Heart left ventricle (tissue), 16 donors: ENCODE measurements around the gene SLC30A9. TPM values are rescaled to one million over a fixed set of nuclear protein-coding genes. Genes with fewer than 3 reads are reported as not detected.

ENCODE experiments used
- ATAC-seq, 4 donors: fragments of 200-7000 bp; cut with Tn5 transposase; one replicate each; pipeline ENCODE4 v1.9.1; 2020 to 2022; ENCODE audit warnings: moderate library complexity in 4 of 4, mild to moderate bottlenecking in 3 of 4, moderate number of reproducible peaks in 1 of 4
- DNase-seq, 5 donors: peaks; one replicate each; pipeline ENCODE4 v3.0.0-alpha.2; 2020
- H3K27ac ChIP-seq, 12 donors: fragments of 200-600 bp; sonication (generic) in 4 of 12; one replicate each; pipeline versions ENCODE4 v1.5.0 to v1.8.0; 2016 to 2022; ENCODE audit warnings: mild to moderate bottlenecking in 2 of 12
- H3K27me3 ChIP-seq, 9 donors: fragments of 200-600 bp; sonication (generic) in 2 of 9; one replicate each; pipeline versions ENCODE4 v1.5.1 to v1.8.0; 2016 to 2022; ENCODE audit warnings: mild to moderate bottlenecking in 3 of 9
- H3K36me3 ChIP-seq, 9 donors: fragments of 200-600 bp; sonication (generic) in 2 of 9; one replicate each; pipeline versions ENCODE4 v1.5.0 to v1.8.0; 2018 to 2022; ENCODE audit warnings: mild to moderate bottlenecking in 2 of 9
- H3K4me1 ChIP-seq, 12 donors: fragments of 200-600 bp; sonication (generic) in 4 of 12; one replicate each; pipeline versions ENCODE4 v1.5.0 to v1.8.0; 2016 to 2022; ENCODE audit warnings: mild to moderate bottlenecking in 3 of 12
- H3K4me3 ChIP-seq, 12 donors: fragments of 200-600 bp; sonication (generic) in 4 of 12; one replicate each; pipeline versions ENCODE4 v1.5.0 to v1.8.0; 2017 to 2022; ENCODE audit warnings: mild to moderate bottlenecking in 9 of 12, moderate library complexity in 4 of 12
- H3K9me3 ChIP-seq, 12 donors: fragments of 200-600 bp; sonication (generic) in 4 of 12; one replicate each; pipeline versions ENCODE4 v1.5.0 to v1.8.0; 2016 to 2022; ENCODE audit warnings: mild to moderate bottlenecking in 1 of 12
- CTCF ChIP-seq, 12 donors: fragments of 200-600 bp; sonication (generic) in 4 of 12; IDR thresholded peaks; one replicate each; pipeline versions ENCODE4 v1.5.0 to v1.8.0; 2018 to 2022; ENCODE audit warnings: antibody characterized with exemption in 12 of 12, mild to moderate bottlenecking in 5 of 12
- POLR2A ChIP-seq, 2 donors: fragments of 450-650 bp; IDR thresholded peaks; one replicate each; pipeline ENCODE4 v1.6.1; 2017; ENCODE audit warnings: antibody characterized with exemption in 2 of 2, mild to moderate bottlenecking in 2 of 2, moderate library complexity in 2 of 2
- WGBS, 4 donors: extraction: QIAGEN DNeasy Blood & Tissue Kit in 2 of 4; methylation state at CpG; one replicate each; pipeline versions ENCODE4 v1.1.5 to v1.1.7; 2013 to 2018; 5-methylcytosine and 5-hydroxymethylcytosine counted together
- intact Hi-C, 10 donors: fragments of 100-400 bp; cut with DNase I; formaldehyde crosslinking; loops; one replicate each; pipeline versions ENCODE4 v1.11.1 to v1.14.2; 2022
- polyA plus RNA-seq, 2 donors: library from polyadenylated mRNA; stranded (reverse); fragments of 200-250 nt; gene quantifications; one replicate each; pipeline ENCODE4 v1.2.3, GENCODE V29; 2013
- total RNA-seq, 9 donors: library from RNA; depleted of rRNA in 2 of 9; stranded (reverse); fragments of >200 nt in 2 of 9; fragmentation: NEBNext Ultra II Directional in 3 of 9; extraction: Animal tissue kit (Norgen Biotek cat#: 25700) in 3 of 9; gene quantifications; one replicate each; pipeline versions ENCODE4 v1.1.0 to v1.2.4, GENCODE V29; 2016 to 2023
- donor health status: ischemic (EF 13 %, LVEDD 7.1; RV severe dilation, severe dysfunction).
- donor health status: healthy with polysubstance abuse.
- donor health status: DM: no; HTN: yes; CAD: no.
- donor health status: DM: no; HTN: no; CAD: no.
- donor health status: ischemic (EF 25% LVEDD 6.9; RV normal size, moderate dysfunction).
- donor health status: ischemic (EF 25% LVEDD 5.7; RV mildly dilated, moderate dysfunction).
- donor health status: healthy.
- donor health status: DM: yes; HTN: yes; CAD: no.
- donor health status: ischemic (EF 35%, LVEDD 5.7; RV mildly dilated, moderate dysfunction).
- donor health status: nonischemic (EF 11% LVEDD 7.7; RV severe dilation, severe dysfunction).
- donor health status: DM: yes; HTN: yes; CAD: no.
- donor health status: PGD.
- donor health status: ischemic (EF 29% LVEDD 5.4; RV normal size, mild dysfunction).
- donor health status: nonischemic (EF 23%, LVEDD 6.1; RV moderate dilation, normal function).

SLC30A9 gene
- total and polyA plus RNA-seq, 11 donors = 10.3 to 99.2 (median 72.5) TPM

GRCh38 chr4:42122237-42122636 is 131.9 kb downstream of the SLC30A9 start:
- 83 to 91% (median 89%) methylated on average over 4 of the region's 4 CpGs for WGBS, 4 donors
- H3K4me3 ChIP-seq = no peak overlapping the region
- TF ChIP-seq POLR2A (IDR thresholded peaks at IDR 0.05) = no peak
- TF ChIP-seq CTCF (IDR thresholded peaks at IDR 0.05) = no peak
- no peaks in the 10 kb centered on the region for H3K36me3 ChIP-seq
- H3K27ac ChIP-seq = no peak overlapping the region
- DNase-seq = no peak
- ATAC-seq = no peak
- H3K27me3 ChIP-seq = peaks cover 0 to 13% (median 0%) of the 10 kb centered on the region in 9 donors
- intact Hi-C loops = no loop called here
- no peaks in the 10 kb centered on the region for H3K4me1 ChIP-seq
- H3K9me3 ChIP-seq = no peaks in the 10 kb centered on the region

DNA sequence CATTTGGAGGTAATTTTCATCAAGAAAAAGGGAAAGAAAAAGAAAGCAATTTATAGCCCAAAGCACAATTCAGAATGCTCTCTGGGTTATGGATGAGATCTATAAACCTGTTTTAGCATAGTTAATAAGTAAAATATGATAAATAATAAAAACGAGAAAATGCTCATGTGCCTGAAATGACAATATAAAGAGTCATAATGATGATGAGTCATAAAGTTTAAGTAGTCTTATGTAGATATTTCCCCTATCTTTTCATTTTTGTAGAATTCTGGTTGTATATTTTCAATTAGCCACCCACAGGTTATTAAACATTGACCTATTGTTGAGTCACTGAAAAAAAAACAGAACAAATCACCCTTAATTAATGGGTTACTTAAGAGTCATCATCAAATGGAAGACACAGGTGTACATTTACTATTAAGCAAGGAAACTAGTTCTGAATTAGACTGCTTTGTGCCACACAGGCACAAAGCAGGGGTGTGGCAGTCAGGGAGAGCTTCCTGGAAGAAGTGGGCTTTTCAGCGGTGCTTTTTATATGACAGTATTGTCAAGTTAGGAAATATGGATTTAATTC is 132.8 kb downstream of the SLC30A9 start:
- no peak for DNase-seq
- Histone ChIP-seq H3K36me3 (no peaks in the 10 kb centered on the region), H3K4me1 (no peaks in the 10 kb centered on the region), H3K27ac (no peak overlapping the region), H3K27me3 (peaks cover 0 to 13% (median 0%) of the 10 kb centered on the region in 9 donors), H3K9me3 (no peaks in the 10 kb centered on the region), H3K4me3 (no peak overlapping the region)
- intact Hi-C loops = no loop called here
- TF ChIP-seq POLR2A (IDR thresholded peaks at IDR 0.05) (no peak), CTCF (IDR thresholded peaks at IDR 0.05) (no peak)
- WGBS, 4 donors = 84 to 97% (median 91%) methylated on average over 2 of the region's 2 CpGs
- no peak for ATAC-seq

- no peak for ATAC-seq
- Histone ChIP-seq H3K27me3 (peaks cover 0 to 3% (median 0%) of the 10 kb centered on the region in 9 donors), H3K4me1 (no peaks in the 10 kb centered on the region), H3K36me3 (no peaks in the 10 kb centered on the region), H3K27ac (no peak overlapping the region), H3K4me3 (no peak overlapping the region), H3K9me3 (peaks cover 0 to 2% (median 0%) of the 10 kb centered on the region in 12 donors)
- WGBS, 4 donors = 78 to 87% (median 82%) methylated on average over 7 of the region's 7 CpGs
- TF ChIP-seq POLR2A (IDR thresholded peaks at IDR 0.05) (no peak), CTCF (IDR thresholded peaks at IDR 0.05) (no peak)
- no peak for DNase-seq
- intact Hi-C loops = no loop called here
Observed at GRCh38 chr4:42132099-42132498, 141.8 kb downstream of the SLC30A9 start.

GRCh38 chr4:42133006-42133405 is 142.7 kb downstream of the SLC30A9 start:
- Histone ChIP-seq H3K36me3 (no peaks in the 10 kb centered on the region), H3K9me3 (peaks cover 0 to 2% (median 0%) of the 10 kb centered on the region in 12 donors), H3K4me3 (no peak overlapping the region), H3K4me1 (no peaks in the 10 kb centered on the region), H3K27ac (no peak overlapping the region), H3K27me3 (peaks cover 0 to 3% (median 0%) of the 10 kb centered on the region in 9 donors)
- TF ChIP-seq POLR2A (IDR thresholded peaks at IDR 0.05) (no peak), CTCF (IDR thresholded peaks at IDR 0.05) (no peak)
- DNase-seq = no peak
- ATAC-seq = no peak
- 48 to 73% (median 58%) methylated on average over 1 of the region's 1 CpG for WGBS, 4 donors
- intact Hi-C loops = no loop called here
